ENCODE data around the gene MBNL1. TPM values are rescaled to one million over a fixed set of nuclear protein-coding genes. Genes with fewer than 3 reads are reported as not detected.

The MBNL1 gene
- total and polyA plus RNA-seq, 7 experiments from 2014 or later, result 371 to 675 (median 497) TPM

DNA sequence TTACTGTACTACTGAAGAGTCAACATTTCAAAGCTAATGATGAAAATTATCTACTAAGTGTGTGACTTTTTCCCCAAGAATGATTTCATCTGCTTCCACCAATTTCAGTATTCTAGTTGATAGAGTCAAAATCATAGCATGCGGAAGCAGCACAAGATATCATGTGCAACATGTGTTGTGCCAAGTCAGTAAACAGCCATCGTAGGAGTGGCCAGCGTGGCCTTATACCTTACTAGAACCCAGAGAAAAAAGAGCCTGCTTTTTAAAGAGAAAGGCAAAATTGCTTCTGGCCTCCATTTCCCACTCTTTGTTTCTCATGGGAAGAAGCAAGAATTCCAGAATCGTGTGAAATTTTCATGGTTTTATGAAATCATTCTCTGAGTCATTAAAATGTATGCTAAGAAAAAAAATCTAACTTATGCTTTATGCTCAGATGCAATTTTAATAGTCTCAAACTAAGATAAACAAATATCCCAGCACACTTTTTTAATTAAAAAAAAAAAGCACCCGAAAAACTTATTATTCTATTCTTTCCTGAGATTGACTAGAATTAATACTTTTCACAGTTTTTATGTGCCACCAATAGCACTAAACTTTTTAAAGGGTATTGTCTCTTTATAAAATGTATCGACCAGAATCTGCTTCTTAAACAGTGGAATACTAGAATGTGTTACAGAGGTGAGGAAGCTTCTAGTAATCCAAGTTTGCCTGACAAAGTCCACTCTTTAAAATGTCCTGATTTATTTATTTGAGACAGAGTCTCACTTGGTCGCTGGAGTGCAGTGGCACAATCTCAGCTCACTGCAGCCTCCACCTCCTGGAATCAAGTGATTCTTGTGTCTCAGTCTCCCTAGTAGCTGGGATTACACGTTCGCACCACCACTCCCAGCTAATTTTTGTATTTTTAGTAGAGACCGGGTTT lies 87.3 kb downstream of the MBNL1 start:
- POLR2A ChIA-PET, result interaction anchor here (0.6 to 1.0 kb wide), 2 partner anchors 8 to 280 kb away, joined by 3 to 7 read pairs; no protein-coding TSS in a partner anchor
- Histone ChIP-seq H3K9me3 (ENCODE audit: control insufficient read depth in 2 of 3, low read length in 3 of 3) (no peaks in the 10 kb centered on the region), H3K27me3 (ENCODE audit: control insufficient read depth in 2 of 2, insufficient read depth in 2 of 2, low read length in 2 of 2) (no peaks in the 10 kb centered on the region), H3K27ac (ENCODE audit: low read depth, low read length) (peak overlapping the region; percentile 30), H3K4me3 (ENCODE audit: low read length) (no peak overlapping the region), H3K4me1 (ENCODE audit: control insufficient read depth in 2 of 2, insufficient read depth in 2 of 2, low read length in 2 of 2) (peaks cover 27 to 54% of the 10 kb centered on the region in 2 donors), H3K36me3 (ENCODE audit: control insufficient read depth in 2 of 3, insufficient read depth in 3 of 3, low read length in 3 of 3) (peaks cover 0 to 19% (median 5%) of the 10 kb centered on the region in 3 experiments)
- Mint-ChIP-seq H3K4me1 (peaks cover 39 to 84% (median 72%) of the 10 kb centered on the region in 7 donors), H3K36me3 (peaks cover 8 to 60% (median 31%) of the 10 kb centered on the region in 5 donors), H3K4me3 (peak overlapping the region in 1 of 10 donors; percentile 38), H3K27ac (peak overlapping the region in 7 of 9 donors; percentile 32 to 85 (median 75)), H3K9me3 (peaks cover 0 to 2% (median 0%) of the 10 kb centered on the region in 11 donors), H3K27me3 (no peaks in the 10 kb centered on the region)
- intact Hi-C loops (cut with micrococcal nuclease), result loop anchor here (1.0 to 2.0 kb wide), 2 partner anchors 8 to 15 kb away; no protein-coding TSS in a partner anchor
- CTCF ChIA-PET, result interaction anchor here (0.8 kb wide), 1 partner anchor 24 kb away, joined by 3 read pairs; no protein-coding TSS in a partner anchor
- no peak for DNase-seq
- no peak for ATAC-seq

DNA sequence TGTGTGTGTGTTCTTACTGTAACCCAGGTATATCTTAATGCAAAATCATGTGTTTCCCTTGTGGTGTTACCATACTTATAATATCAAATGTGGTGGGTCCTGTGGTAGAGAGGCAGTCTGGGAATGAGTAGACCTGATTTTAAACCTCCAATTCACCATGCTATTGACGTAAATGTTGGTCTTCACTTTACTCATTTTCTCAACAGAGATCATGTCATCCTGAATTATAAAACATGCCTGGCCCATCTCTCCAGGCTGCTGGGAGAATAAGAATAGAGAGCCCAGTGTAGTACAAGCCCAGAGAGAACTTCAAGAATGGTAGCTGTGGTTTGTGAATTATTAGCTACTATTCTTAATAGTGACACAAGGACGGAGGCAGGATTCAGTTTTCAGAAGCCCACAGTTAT lies 88.1 kb downstream of the MBNL1 start:
- H3K27ac ChIP-seq (ENCODE audit: low read depth, low read length), result peak overlapping the region; percentile 30
- peaks cover under 1 to 28% (median 9%) of the 10 kb centered on the region in 3 experiments for H3K36me3 ChIP-seq (ENCODE audit: control insufficient read depth in 2 of 3, insufficient read depth in 3 of 3, low read length in 3 of 3)
- H3K4me3 ChIP-seq (ENCODE audit: low read length), result no peak overlapping the region
- Mint-ChIP-seq H3K27me3 (no peaks in the 10 kb centered on the region), H3K36me3 (peaks cover 12 to 59% (median 31%) of the 10 kb centered on the region in 5 donors), H3K4me1 (peaks cover 42 to 93% (median 81%) of the 10 kb centered on the region in 7 donors), H3K4me3 (peak overlapping the region in 7 of 10 donors; percentile 7 to 59 (median 38)), H3K9me3 (peaks cover 0 to 2% (median 0%) of the 10 kb centered on the region in 11 donors), H3K27ac (peak overlapping the region in 7 of 9 donors; percentile 21 to 85 (median 71))
- ATAC-seq (peak; percentile 38), DNase-seq (no peak)
- peaks cover 25 to 50% of the 10 kb centered on the region in 2 donors for H3K4me1 ChIP-seq (ENCODE audit: control insufficient read depth in 2 of 2, insufficient read depth in 2 of 2, low read length in 2 of 2)
- H3K9me3 ChIP-seq (ENCODE audit: control insufficient read depth in 2 of 3, low read length in 3 of 3), result no peaks in the 10 kb centered on the region
- CTCF ChIA-PET, result interaction anchor here (0.8 kb wide), 1 partner anchor 25 kb away, joined by 3 read pairs; no protein-coding TSS in a partner anchor
- H3K27me3 ChIP-seq (ENCODE audit: control insufficient read depth in 2 of 2, insufficient read depth in 2 of 2, low read length in 2 of 2), result no peaks in the 10 kb centered on the region
- intact Hi-C loops (cut with micrococcal nuclease), result no loop called here
- POLR2A ChIA-PET, result no interaction called here

DNA sequence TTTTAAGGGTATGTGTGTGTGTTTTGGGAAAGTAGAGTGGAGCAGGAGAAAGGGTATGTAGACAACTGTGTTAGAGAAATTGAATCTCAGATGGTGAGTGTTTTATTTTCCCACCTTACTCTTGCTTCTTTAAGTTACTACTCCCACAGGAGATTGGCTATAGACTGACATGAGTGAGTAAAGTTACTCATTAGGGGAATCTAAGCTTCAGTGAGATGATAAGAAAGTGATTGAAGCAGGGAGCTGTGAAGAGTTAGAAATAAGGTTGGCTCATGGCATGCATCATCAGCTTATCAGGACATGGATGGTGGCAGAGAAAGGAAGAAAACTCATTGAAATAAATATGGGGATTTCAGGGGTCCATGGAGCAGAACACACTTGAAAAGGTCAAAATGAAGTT lies 88.9 kb downstream of the MBNL1 start:
- Histone ChIP-seq H3K27me3 (ENCODE audit: control insufficient read depth in 2 of 2, insufficient read depth in 2 of 2, low read length in 2 of 2) (no peaks in the 10 kb centered on the region), H3K9me3 (ENCODE audit: control insufficient read depth in 2 of 3, low read length in 3 of 3) (no peaks in the 10 kb centered on the region), H3K27ac (ENCODE audit: low read depth, low read length) (peak overlapping the region; percentile 30), H3K4me3 (ENCODE audit: low read length) (no peak overlapping the region), H3K36me3 (ENCODE audit: control insufficient read depth in 2 of 3, insufficient read depth in 3 of 3, low read length in 3 of 3) (peaks cover 6 to 34% (median 9%) of the 10 kb centered on the region in 3 experiments), H3K4me1 (ENCODE audit: control insufficient read depth in 2 of 2, insufficient read depth in 2 of 2, low read length in 2 of 2) (peaks cover 23 to 48% of the 10 kb centered on the region in 2 donors)
- Mint-ChIP-seq H3K27me3 (no peaks in the 10 kb centered on the region), H3K9me3 (peaks cover 0 to 2% (median 0%) of the 10 kb centered on the region in 11 donors), H3K4me1 (peaks cover 46 to 94% (median 83%) of the 10 kb centered on the region in 7 donors), H3K27ac (peak overlapping the region in 8 of 9 donors; percentile 24 to 84 (median 56)), H3K4me3 (peak overlapping the region in 7 of 10 donors; percentile 1 to 59 (median 38)), H3K36me3 (peaks cover 12 to 54% (median 28%) of the 10 kb centered on the region in 5 donors)
- DNase-seq (no peak), ATAC-seq (no peak)
- POLR2A ChIA-PET, result interaction anchor here (0.6 to 1.0 kb wide), 2 partner anchors 47 to 53 kb away, joined by 3 read pairs; no protein-coding TSS in a partner anchor
- CTCF ChIA-PET, result no interaction called here
- intact Hi-C loops (cut with micrococcal nuclease), result no loop called here

DNA sequence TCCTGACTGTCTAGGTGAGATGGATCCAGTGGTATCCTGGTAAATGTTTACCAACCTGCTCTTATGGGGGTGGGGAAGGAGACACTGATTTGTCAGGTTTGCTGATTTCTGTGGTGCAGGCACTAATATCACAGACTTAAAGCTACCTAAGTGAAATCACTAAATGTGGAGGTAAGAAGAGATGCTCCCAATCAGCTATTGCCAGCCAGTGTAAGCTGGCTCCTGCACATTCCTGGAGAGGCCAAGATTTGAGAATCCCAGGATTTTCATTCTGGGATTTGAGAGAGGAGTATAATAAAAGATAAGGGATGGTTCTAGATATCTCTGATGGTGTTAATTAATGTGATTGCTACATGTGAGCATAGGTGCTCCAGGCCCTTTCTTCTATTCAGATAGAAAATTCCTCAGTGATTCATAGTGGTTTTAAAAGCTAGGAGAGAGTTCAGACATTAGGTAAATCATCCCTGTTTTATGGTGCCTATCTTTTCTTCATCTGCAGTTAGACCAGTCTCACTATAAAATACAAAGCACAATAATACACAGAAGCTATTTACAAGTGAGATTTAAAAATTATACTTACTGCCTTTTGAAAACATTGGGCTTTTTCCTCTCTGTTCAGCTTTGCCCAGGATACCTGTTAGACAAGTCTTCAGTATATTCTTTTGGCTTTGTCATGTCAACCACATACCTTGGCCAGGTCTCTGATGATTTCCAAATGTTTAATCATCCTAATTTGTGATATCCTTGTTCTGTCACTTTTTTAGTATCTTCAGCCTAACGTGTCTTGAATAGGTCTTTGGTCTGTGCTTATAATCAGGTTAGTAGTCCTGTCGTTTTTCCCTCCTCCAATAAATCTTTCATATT lies 90.9 kb downstream of the MBNL1 start:
- ChIA-PET CTCF (interaction anchor here (0.6 kb wide), 1 partner anchor 1595 kb away, joined by 3 read pairs; no protein-coding TSS in a partner anchor), POLR2A (interaction anchor here (0.9 to 1.1 kb wide), 2 partner anchors 10 to 23 kb away, joined by 3 to 4 read pairs; no protein-coding TSS in a partner anchor)
- intact Hi-C loops (cut with micrococcal nuclease), result loop anchor here in 1 of 2 donors (1.0 to 2.0 kb wide), 2 partner anchors 8 to 15 kb away; no protein-coding TSS in a partner anchor
- ATAC-seq (no peak), DNase-seq (no peak)
- Mint-ChIP-seq H3K27ac (peak overlapping the region; percentile 5 to 92 (median 46)), H3K36me3 (peaks cover 12 to 56% (median 36%) of the 10 kb centered on the region in 5 donors), H3K4me1 (peaks cover 44 to 91% (median 84%) of the 10 kb centered on the region in 7 donors), H3K27me3 (no peaks in the 10 kb centered on the region), H3K9me3 (peaks cover 0 to 4% (median 0%) of the 10 kb centered on the region in 11 donors), H3K4me3 (peak overlapping the region in 7 of 10 donors; percentile 26 to 51 (median 40))
- Histone ChIP-seq H3K27ac (ENCODE audit: low read depth, low read length) (peak overlapping the region; percentile 20), H3K27me3 (ENCODE audit: control insufficient read depth in 2 of 2, insufficient read depth in 2 of 2, low read length in 2 of 2) (no peaks in the 10 kb centered on the region), H3K4me3 (ENCODE audit: low read length) (no peak overlapping the region), H3K4me1 (ENCODE audit: control insufficient read depth in 2 of 2, insufficient read depth in 2 of 2, low read length in 2 of 2) (peaks cover 12 to 59% of the 10 kb centered on the region in 2 donors), H3K36me3 (ENCODE audit: control insufficient read depth in 2 of 3, insufficient read depth in 3 of 3, low read length in 3 of 3) (peaks cover 9 to 34% (median 12%) of the 10 kb centered on the region in 3 experiments), H3K9me3 (ENCODE audit: control insufficient read depth in 2 of 3, low read length in 3 of 3) (no peaks in the 10 kb centered on the region)

DNA sequence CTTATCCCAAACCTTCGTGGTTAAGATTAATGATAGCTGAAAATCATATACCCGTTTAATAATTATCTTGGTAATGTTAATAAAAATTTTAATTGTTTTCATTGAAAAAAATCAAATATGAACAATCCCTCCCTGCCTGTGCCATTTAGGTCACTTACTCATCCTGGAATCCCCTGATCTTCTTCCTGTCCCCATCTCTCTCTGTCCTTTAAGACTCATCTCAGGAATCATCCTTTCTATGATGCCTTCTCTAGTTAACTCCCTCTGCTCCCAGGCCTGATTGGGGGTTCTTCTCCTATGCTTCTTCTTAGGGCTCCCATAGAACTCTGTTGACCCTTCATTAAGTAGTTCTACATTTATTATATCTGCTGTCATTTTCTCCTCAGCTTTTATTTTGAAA lies 91.6 kb downstream of the MBNL1 start:
- peaks cover 12 to 59% of the 10 kb centered on the region in 2 donors for H3K4me1 ChIP-seq (ENCODE audit: control insufficient read depth in 2 of 2, insufficient read depth in 2 of 2, low read length in 2 of 2)

More for the DNA sequence above, 91.6 kb downstream of the MBNL1 start:
- H3K27me3 Mint-ChIP-seq, result no peaks in the 10 kb centered on the region
- intact Hi-C loops (cut with micrococcal nuclease), result no loop called here
- DNase-seq (no peak), ATAC-seq (no peak)
- peaks cover 12 to 58% (median 39%) of the 10 kb centered on the region in 5 donors for H3K36me3 Mint-ChIP-seq
- no peak overlapping the region for H3K4me3 ChIP-seq (ENCODE audit: low read length)
- peaks cover 44 to 92% (median 82%) of the 10 kb centered on the region in 7 donors for H3K4me1 Mint-ChIP-seq
- peak overlapping the region in 7 of 9 donors; percentile 3 to 76 (median 48) for H3K27ac Mint-ChIP-seq
- POLR2A ChIA-PET, result interaction anchor here (0.5 to 1.1 kb wide), 3 partner anchors 9 to 39 kb away, joined by 3 to 4 read pairs (median 3); no protein-coding TSS in a partner anchor
- no peaks in the 10 kb centered on the region for H3K9me3 ChIP-seq (ENCODE audit: control insufficient read depth in 2 of 3, low read length in 3 of 3)
- CTCF ChIA-PET, result no interaction called here
- peak overlapping the region in 2 of 10 donors; percentile 27 to 32 for H3K4me3 Mint-ChIP-seq
- H3K9me3 Mint-ChIP-seq, result peaks cover 0 to 6% (median 0%) of the 10 kb centered on the region in 11 donors
- H3K27me3 ChIP-seq (ENCODE audit: control insufficient read depth in 2 of 2, insufficient read depth in 2 of 2, low read length in 2 of 2), result no peaks in the 10 kb centered on the region
- H3K36me3 ChIP-seq (ENCODE audit: control insufficient read depth in 2 of 3, insufficient read depth in 3 of 3, low read length in 3 of 3), result peaks cover 4 to 30% (median 12%) of the 10 kb centered on the region in 3 experiments
- H3K27ac ChIP-seq (ENCODE audit: low read depth, low read length), result no peak overlapping the region

Measured in naive thymus-derived CD4-positive, alpha-beta T cell (primary cell).